Measurements from ENCODE around the gene PAQR4. TPM values are rescaled to one million over a fixed set of nuclear protein-coding genes. Genes with fewer than 3 reads are reported as not detected.

The PAQR4 gene
- total and polyA plus RNA-seq, 2 of the 13 experiments (the other 11 are each of a cell fraction or from before 2014, with no cell fraction given), result 15.9 to 24.8 TPM

- H3K4me1 ChIP-seq (ENCODE audit: insufficient read depth, low read length), result peaks cover 51% of the 10 kb centered on the region
- peaks cover 31% of the 10 kb centered on the region; the same call in 1 of the 2 replicates for H4K20me1 ChIP-seq (ENCODE audit: insufficient read depth, low read length)
- no peaks in the 10 kb centered on the region; a peak in 2 of 5 replicates for H3K27me3 ChIP-seq (ENCODE audit: control insufficient read depth in 1 of 2, insufficient read depth in 2 of 2, low read length in 2 of 2)
- no peak for DNase-seq (ENCODE audit: low spot score)
- POLR2A ChIA-PET, result interaction anchor here (0.6 to 18.8 kb wide), 17 partner anchors 9 to 271 kb away, joined by 3 to 750 read pairs (median 4); partner anchors contain the start of genes CLDN9, IL32, KREMEN2 and PKMYT1
- ATAC-seq, result peak; percentile 1; the same call in 2 of the 3 replicates
- in situ Hi-C loops (cut with HindIII; ENCODE audit: extremely low pct_ligation_motif_present, low pct_unique_long_range_greater_than_20kb), result no loop called here
- peaks cover 5% of the 10 kb centered on the region for H3K79me2 ChIP-seq (ENCODE audit: insufficient read depth, low read length)
- H3K36me3 ChIP-seq (replicated peaks in 1 of 2; ENCODE audit: control insufficient read depth in 1 of 2, insufficient read depth in 2 of 2, low read length in 2 of 2), result peaks cover 16 to 17% of the 10 kb centered on the region in 2 experiments; a peak in 4 of 5 replicates
- FAIRE-seq, result no peak
- WGBS (ENCODE audit: low lambda C conversion rate), result 27% methylated on average over 6 of the region's 8 CpGs
- H3K27ac ChIP-seq (ENCODE audit: extremely low read length, insufficient read depth, low read length), result peak overlapping the region; percentile 93
- H3K4me2 ChIP-seq (ENCODE audit: low read depth, low read length), result peak overlapping the region; percentile 85
- H2AFZ ChIP-seq (ENCODE audit: low read length), result no peak overlapping the region
- CTCF ChIA-PET (ENCODE audit: low intra/inter-chr PET ratio, low total read pairs), result no interaction called here
- no peaks in the 10 kb centered on the region for H3K9me3 ChIP-seq (ENCODE audit: low read length)
- BruUV-seq (replicated peaks), result no TSS peak
- intact Hi-C loops (cut with micrococcal nuclease; ENCODE audit: unreplicated experiment), result no loop called here
- peak overlapping the region; percentile 99 for H3K9ac ChIP-seq (ENCODE audit: insufficient read depth, low read depth, low read length)
- H3K4me3 ChIP-seq (replicated peaks in 1 of 3; ENCODE audit: insufficient read depth in 1 of 3, low read depth in 2 of 3, low read length in 3 of 3), result peak overlapping the region; percentile 62 to 93 (median 65)
- peak; percentile 19 for TF ChIP-seq TBL1XR1 (IDR thresholded peaks at IDR 0.05; ENCODE audit: borderline replicate concordance, low read length, partially characterized antibody)
- no peak for TF ChIP-seq TEAD2 (CRISPR knock-in tag; IDR thresholded peaks at IDR 0.05)
- 0 out of 2 replicates have a peak, but pooled peaks have one; percentile 36 for TF ChIP-seq NR2C2 (CRISPR knock-in tag; IDR thresholded peaks at IDR 0.05; ENCODE audit: borderline replicate concordance)
- TF ChIP-seq ZNF431 (CRISPR knock-in tag; IDR thresholded peaks at IDR 0.05; ENCODE audit: borderline replicate concordance, low read depth), result no peak
- peak; percentile 6; the same call in 1 of the 2 replicates for TF ChIP-seq NFYB (CRISPR knock-in tag; IDR thresholded peaks at IDR 0.05)
- no peak for TF ChIP-seq ZNF776 (CRISPR knock-in tag; IDR thresholded peaks at IDR 0.05)
- TF ChIP-seq RNF2 (conservative IDR thresholded peaks at IDR 0.05; ENCODE audit: low read depth), result no peak
- no peak; the same call in 1 of the 2 replicates for TF ChIP-seq ZNF792 (CRISPR knock-in tag; IDR thresholded peaks at IDR 0.05)
- no peak for TF ChIP-seq ZNF3 (CRISPR knock-in tag; IDR thresholded peaks at IDR 0.05)
- peak; percentile 18 for TF ChIP-seq RBM22 (optimal IDR thresholded peaks at IDR 0.05; ENCODE audit: low read length)
- 0 out of 2 replicates have a peak, but pooled peaks have one; percentile 5 for TF ChIP-seq FOSL2 (CRISPR knock-in tag; IDR thresholded peaks at IDR 0.05)
- no peak for TF ChIP-seq CHD2 (IDR thresholded peaks at IDR 0.05; ENCODE audit: low read depth, low read length)
- TF ChIP-seq ZNF547 (CRISPR knock-in tag; IDR thresholded peaks at IDR 0.05), result no peak
- TF ChIP-seq ZFP36L1 (CRISPR knock-in tag; IDR thresholded peaks at IDR 0.05), result peak; percentile 7; the same call in 1 of the 2 replicates
- 0 out of 2 replicates have a peak, but pooled peaks have one; percentile 19 for TF ChIP-seq HES4 (CRISPR knock-in tag; IDR thresholded peaks at IDR 0.05; ENCODE audit: borderline replicate concordance)
- TF ChIP-seq ZNF576 (CRISPR knock-in tag; IDR thresholded peaks at IDR 0.05), result no peak
- peak; percentile 5; the same call in 1 of the 2 replicates for TF ChIP-seq HDAC1 (CRISPR knock-in tag; IDR thresholded peaks at IDR 0.05)
- no peak for TF ChIP-seq GPN1 (CRISPR knock-in tag; IDR thresholded peaks at IDR 0.05; ENCODE audit: borderline replicate concordance)
- no peak for TF ChIP-seq KLF13 (CRISPR knock-in tag; IDR thresholded peaks at IDR 0.05)
- TF ChIP-seq ZNF329 (CRISPR knock-in tag; IDR thresholded peaks at IDR 0.05; ENCODE audit: low read depth), result no peak
- no peak for TF ChIP-seq ZNF562 (CRISPR knock-in tag; IDR thresholded peaks at IDR 0.05; ENCODE audit: borderline replicate concordance)
- no peak for TF ChIP-seq ZNF672 (CRISPR knock-in tag; IDR thresholded peaks at IDR 0.05)
- TF ChIP-seq ZZZ3 (CRISPR knock-in tag; IDR thresholded peaks at IDR 0.05; ENCODE audit: borderline replicate concordance), result 0 out of 2 replicates have a peak, but pooled peaks have one; percentile 19
- TF ChIP-seq MAX (IDR thresholded peaks at IDR 0.05), result 0 out of 2 replicates have a peak, but pooled peaks have one; percentile 10
- TF ChIP-seq REL (CRISPR knock-in tag; conservative IDR thresholded peaks at IDR 0.05), result no peak
- TF ChIP-seq ZNF768 (CRISPR knock-in tag; IDR thresholded peaks at IDR 0.05), result no peak
- TF ChIP-seq ZNF335 (CRISPR knock-in tag; IDR thresholded peaks at IDR 0.05), result no peak
- TF ChIP-seq TARDBP (CRISPR knock-in tag; IDR thresholded peaks at IDR 0.05), result no peak
These were observed 53.7 kb downstream of the PAQR4 start for GRCh38 chr16:3022684-3023414.
